ENCODE data around the gene MYH10. TPM values are rescaled to one million over a fixed set of nuclear protein-coding genes. Genes with fewer than 3 reads are reported as not detected.
A peak's percentile ranks its signal among the peaks of the same experiment; 100 is the strongest.

The MYH10 gene
- total and polyA plus RNA-seq, 12 donors: 10.3 to 61.0 (median 36.2) TPM

GRCh38 chr17:8472663-8473062, 157.9 kb downstream of the MYH10 start:
- Histone ChIP-seq H3K4me3 (no peak overlapping the region), H3K36me3 (peaks cover 0 to 100% (median 39%) of the 10 kb centered on the region in 9 donors), H3K27ac (no peak overlapping the region), H3K4me1 (peaks cover 10 to 45% (median 31%) of the 10 kb centered on the region in 9 donors), H3K27me3 (no peaks in the 10 kb centered on the region), H3K9me3 (no peaks in the 10 kb centered on the region)
- 88 to 92% methylated on average over 8 of the region's 8 CpGs for WGBS, 2 donors
- no peak for TF ChIP-seq CTCF (IDR thresholded peaks at IDR 0.05)
- ATAC-seq: no peak
- no peak for DNase-seq
- intact Hi-C loops (cut with DNase I): loop anchor here in 3 of 10 donors (10.0 kb wide), 2 partner anchors 58 to 272 kb away; partner anchors contain the start of gene CCDC42 (in 1 of the 3)

- ATAC-seq (peak; percentile 27 to 63 (median 54)), DNase-seq (peak; percentile 48 to 72)
- Histone ChIP-seq H3K9me3 (no peaks in the 10 kb centered on the region), H3K4me3 (no peak overlapping the region), H3K27me3 (no peaks in the 10 kb centered on the region), H3K27ac (peak overlapping the region in 6 of 10 donors; percentile 21 to 73 (median 46)), H3K4me1 (peaks cover 10 to 66% (median 31%) of the 10 kb centered on the region in 9 donors), H3K36me3 (peaks cover 0 to 100% (median 32%) of the 10 kb centered on the region in 9 donors)
- 45 to 56% methylated on average over 20 of the region's 20 CpGs for WGBS, 2 donors
- intact Hi-C loops (cut with DNase I): loop anchor here in 3 of 10 donors (10.0 kb wide), 2 partner anchors 56 to 274 kb away; partner anchors contain the start of gene CCDC42 (in 1 of the 3)
- no peak for TF ChIP-seq CTCF (IDR thresholded peaks at IDR 0.05)
Measured at GRCh38 chr17:8470447-8471047, 160.0 kb downstream of the MYH10 start.

- Histone ChIP-seq H3K9me3 (no peaks in the 10 kb centered on the region), H3K27me3 (no peaks in the 10 kb centered on the region), H3K4me1 (peaks cover 10 to 72% (median 34%) of the 10 kb centered on the region in 9 donors), H3K36me3 (peaks cover 0 to 100% (median 26%) of the 10 kb centered on the region in 9 donors), H3K4me3 (no peak overlapping the region), H3K27ac (peak overlapping the region in 6 of 10 donors; percentile 21 to 73 (median 46))
- intact Hi-C loops (cut with DNase I): loop anchor here in 3 of 10 donors (10.0 kb wide), 2 partner anchors 55 to 275 kb away; partner anchors contain the start of gene CCDC42 (in 1 of the 3)
- no peak for TF ChIP-seq CTCF (IDR thresholded peaks at IDR 0.05)
- DNase-seq (no peak), ATAC-seq (peak in 1 of 8 donors; percentile 3)
- 71 to 80% methylated on average over 12 of the region's 12 CpGs for WGBS, 2 donors
Measured at GRCh38 chr17:8469964-8470363, 160.6 kb downstream of the MYH10 start.

- H3K27ac ChIP-seq: peak overlapping the region in 3 of 10 donors; percentile 28 to 73 (median 48)
- WGBS, 2 donors: 70 to 88% methylated on average over 3 of the region's 3 CpGs
Measured at GRCh38 chr17:8468980-8469379, 161.5 kb downstream of the MYH10 start.

More at GRCh38 chr17:8468980-8469379, 161.5 kb downstream of the MYH10 start:
- peaks cover 0 to 100% (median 19%) of the 10 kb centered on the region in 9 donors for H3K36me3 ChIP-seq
- no peaks in the 10 kb centered on the region for H3K27me3 ChIP-seq
- intact Hi-C loops (cut with DNase I): no loop called here
- ATAC-seq: no peak
- no peaks in the 10 kb centered on the region for H3K9me3 ChIP-seq
- no peak overlapping the region for H3K4me3 ChIP-seq
- peaks cover 10 to 77% (median 35%) of the 10 kb centered on the region in 9 donors for H3K4me1 ChIP-seq
- no peak for DNase-seq
- TF ChIP-seq CTCF (IDR thresholded peaks at IDR 0.05): no peak
